IMR-90 (cell line): Measurements from ENCODE around the gene TASP1. TPM values are rescaled to one million over a fixed set of nuclear protein-coding genes. Genes with fewer than 3 reads are reported as not detected.

Experiments used
- ATAC-seq: fragments of 200-7000 bp; cut with Tn5 transposase; 2 replicates; pipeline ENCODE4 v1.9.1; 2020; ENCODE audit warnings: low read depth, mild to moderate bottlenecking, moderate library complexity
- BruUV-seq: library from RNA; stranded (reverse); fragments of 400-500 nt; replicated peaks from 2 replicates; lab custom pipeline; 2021; lab: Mats Ljungman, UMichigan
- CTCF ChIA-PET: fragments of 300-600 bp; formaldehyde crosslinking; extraction: SDS; loops from one replicate; lab custom pipeline; 2021; ENCODE audit warnings: antibody characterized with exemption; lab: Yijun Ruan, JAX
- POLR2A ChIA-PET: fragments of 300-600 bp; sonication (Branson Sonifier 250); formaldehyde crosslinking; loops from one replicate; lab custom pipeline; 2022; ENCODE audit warnings: antibody characterized with exemption; ENCODE audit not compliant: unreplicated experiment; lab: Charles Lee
- DNase-seq: peaks from one replicate; pipeline ENCODE4 v3.0.0; 2013
- H2AFZ ChIP-seq: replicated peaks from 2 replicates; pipeline ENCODE3; 2013; ENCODE audit warnings: low read length, mild to moderate bottlenecking; ENCODE audit not compliant: poor library complexity
- H2AK5ac ChIP-seq: 2 replicates; pipeline ENCODE4 v1.6.1; 2013; ENCODE audit warnings: low read depth, low read length, inconsistent platforms
- H2AK9ac ChIP-seq: replicated peaks from 2 replicates; pipeline ENCODE3; 2013; ENCODE audit warnings: mild to moderate bottlenecking, low read depth, low read length, moderate library complexity; ENCODE audit not compliant: poor library complexity
- H2BK120ac ChIP-seq: 2 replicates; pipeline ENCODE4 v1.6.1; 2013; ENCODE audit warnings: low read depth, low read length, inconsistent platforms
- H2BK15ac ChIP-seq: 3 replicates; pipeline ENCODE4 v1.6.1; 2013; ENCODE audit warnings: low read depth, low read length, inconsistent platforms
- H2BK20ac ChIP-seq: 2 replicates; pipeline ENCODE4 v1.6.1; 2013; ENCODE audit warnings: low read depth, mild to moderate bottlenecking, inconsistent platforms, low read length, moderate library complexity
- H2BK5ac ChIP-seq: 2 replicates; pipeline ENCODE4 v1.6.1; 2013; ENCODE audit warnings: mild to moderate bottlenecking, low read depth, low read length, inconsistent platforms; ENCODE audit not compliant: poor library complexity, severe bottlenecking
- H3K14ac ChIP-seq: replicated peaks from 2 replicates; pipeline ENCODE4 v1.6.1; 2013; ENCODE audit warnings: low read depth, low read length, inconsistent platforms
- H3K18ac ChIP-seq: 2 replicates; pipeline ENCODE4 v1.6.1; 2013; ENCODE audit warnings: low read depth, low read length, control low read depth
- H3K23ac ChIP-seq: 2 replicates; pipeline ENCODE4 v1.6.1; 2013; ENCODE audit warnings: low read depth, low read length, inconsistent platforms
- H3K27ac ChIP-seq: 2 replicates; pipeline ENCODE4 v1.5.1; 2013; ENCODE audit warnings: mild to moderate bottlenecking, control low read depth, low read length; ENCODE audit not compliant: insufficient read depth
- H3K27me3 ChIP-seq: 2 replicates; pipeline ENCODE4 v1.6.1; 2013; ENCODE audit warnings: low read length; ENCODE audit not compliant: control insufficient read depth, insufficient read depth
- H3K36me3 ChIP-seq: 2 replicates; pipeline ENCODE4 v1.6.1; 2013; ENCODE audit warnings: low read length, mixed read lengths; ENCODE audit not compliant: control insufficient read depth, insufficient read depth
- H3K4ac ChIP-seq: 2 replicates; pipeline ENCODE4 v1.6.1; 2013; ENCODE audit warnings: low read depth, low read length, inconsistent platforms
- H3K4me1 ChIP-seq: 2 replicates; pipeline ENCODE4 v1.6.1; 2013; ENCODE audit warnings: low read length, mixed read lengths; ENCODE audit not compliant: control insufficient read depth, insufficient read depth
- H3K4me2 ChIP-seq: 2 replicates; pipeline ENCODE4 v1.6.1; 2013; ENCODE audit warnings: low read depth, mild to moderate bottlenecking, control low read depth, low read length, moderate library complexity
- H3K4me3 ChIP-seq: 2 replicates; pipeline ENCODE4 v1.5.1; 2013; ENCODE audit warnings: low read depth, mild to moderate bottlenecking, control low read depth, low read length, moderate library complexity; ENCODE audit not compliant: insufficient read depth
- H3K56ac ChIP-seq: 2 replicates; pipeline ENCODE4 v1.6.1; 2013; ENCODE audit warnings: low read length, inconsistent platforms; ENCODE audit not compliant: insufficient read depth; ENCODE audit errors: extremely low read depth
- H3K79me1 ChIP-seq, 2 experiments: 2 replicates each; pipeline ENCODE4 v1.6.1; 2013; ENCODE audit warnings: low read length in 2 of 2, inconsistent platforms in 1 of 2, low read depth in 1 of 2
- H3K9ac ChIP-seq: 2 replicates; pipeline ENCODE4 v1.6.1; 2013; ENCODE audit warnings: low read depth, low read length, control low read depth
- H3K9me1 ChIP-seq: 2 replicates; pipeline ENCODE4 v1.6.1; 2013; ENCODE audit warnings: low read length, inconsistent platforms; ENCODE audit not compliant: insufficient read depth
- H3K9me3 ChIP-seq: 2 replicates; pipeline ENCODE4 v1.6.1; 2013; ENCODE audit warnings: low read length; ENCODE audit not compliant: control insufficient read depth, insufficient read depth
- H4K20me1 ChIP-seq: 2 replicates; pipeline ENCODE4 v1.6.1; 2013; ENCODE audit warnings: low read length, inconsistent platforms; ENCODE audit not compliant: insufficient read depth
- H4K5ac ChIP-seq: 2 replicates; pipeline ENCODE4 v1.6.1; 2013; ENCODE audit warnings: mild to moderate bottlenecking, low read depth, low read length, control low read depth
- H4K8ac ChIP-seq, 2 experiments: 2 replicates each; pipeline ENCODE4 v1.6.1; 2013; ENCODE audit warnings: low read depth in 2 of 2, low read length in 2 of 2, control low read depth in 1 of 2, inconsistent platforms in 1 of 2
- H4K91ac ChIP-seq: 2 replicates; pipeline ENCODE4 v1.6.1; 2013; ENCODE audit warnings: low read depth, low read length, inconsistent platforms; ENCODE audit not compliant: insufficient read depth
- NFE2L2 ChIP-seq: fragments of 150-350 bp; IDR thresholded peaks from 2 replicates; pipeline ENCODE4 v1.6.1; 2016; ENCODE audit warnings: low read depth, mild to moderate bottlenecking, low read length
- WGBS, 2 experiments: methylation state at CpG; one replicate each; pipeline versions ENCODE4 v1.1.5 to v1.1.7; 2013; ENCODE audit warnings: missing lambda C conversion rate in 2 of 2; ENCODE audit not compliant: insufficient read length in 1 of 2; ENCODE audit errors: extremely low coverage in 2 of 2; 5-methylcytosine and 5-hydroxymethylcytosine counted together
- dilution Hi-C: fragments of 300-500 bp; cut with HindIII; formaldehyde crosslinking; loops from one replicate; pipeline ENCODE4 v1.14.3; 2018; ENCODE audit warnings: low sequenced_read_pairs; ENCODE audit not compliant: unreplicated experiment
- in situ Hi-C: fragments of 300-500 bp; cut with MboI; formaldehyde crosslinking; loops from 3 replicates; pipeline ENCODE4 v1.14.3; 2019; ENCODE audit warnings: low sequenced_read_pairs, inconsistent platforms, mixed read lengths
- intact Hi-C: fragments of 100-400 bp; cut with micrococcal nuclease; formaldehyde crosslinking; loops from 2 replicates; pipeline ENCODE4 v1.10.0; 2022
- polyA plus RNA-seq, 3 experiments: library from polyadenylated mRNA; depleted of rRNA; stranded (reverse); fragments of >200 nt; gene quantifications; 2 replicates each; pipeline ENCODE4 v1.2.3, GENCODE V29; 2012; ENCODE audit warnings: low replicate concordance in 1 of 3
- total RNA-seq: library from RNA; depleted of rRNA; stranded (reverse); fragments of >200 nt; gene quantifications from 2 replicates; pipeline ENCODE4 v1.2.3, GENCODE V29; 2012

Gene TASP1
- total and polyA plus RNA-seq, 2 of the 4 experiments (the other 2 are of a cell fraction): 3.9 to 7.9 TPM

- in situ Hi-C loops (no loop called here), intact Hi-C loops (no loop called here), dilution Hi-C loops (no loop called here)
- H2BK120ac ChIP-seq: no peak overlapping the region
- H4K5ac ChIP-seq: no peak overlapping the region
- H3K4ac ChIP-seq: no peak overlapping the region
- TF ChIP-seq NFE2L2: no peak
- H3K23ac ChIP-seq: no peak overlapping the region
- H3K14ac ChIP-seq: no peak overlapping the region
- H3K36me3 ChIP-seq: no peaks in the 10 kb centered on the region
- no peaks in the 10 kb centered on the region for H4K20me1 ChIP-seq
- ChIA-PET CTCF (no interaction called here), POLR2A (no interaction called here)
- H2BK5ac ChIP-seq: no peak overlapping the region
- no peak overlapping the region for H3K27ac ChIP-seq
- H3K9me3 ChIP-seq: no peaks in the 10 kb centered on the region
- no peak overlapping the region for H4K8ac ChIP-seq
- no TSS peak for BruUV-seq
- H3K9ac ChIP-seq: no peak overlapping the region
- no peak overlapping the region for H2BK20ac ChIP-seq
- no peak overlapping the region for H2AFZ ChIP-seq
- H3K18ac ChIP-seq: no peak overlapping the region
- H2AK5ac ChIP-seq: no peak overlapping the region
- DNase-seq: no peak
- no peak overlapping the region for H4K91ac ChIP-seq
- no peak overlapping the region for H3K4me3 ChIP-seq
- no peaks in the 10 kb centered on the region for H3K4me1 ChIP-seq
- no peak overlapping the region for H3K56ac ChIP-seq
- no peak overlapping the region for H2AK9ac ChIP-seq
- WGBS, 2 experiments: no CpG with 5 or more reads among the region's 2 CpGs
- H3K79me1 ChIP-seq: no peaks in the 10 kb centered on the region
- H3K4me2 ChIP-seq: no peak overlapping the region
- no peaks in the 10 kb centered on the region for H3K9me1 ChIP-seq
- no peaks in the 10 kb centered on the region; the same call in none of the 2 replicates for H3K27me3 ChIP-seq
- H2BK15ac ChIP-seq: no peak overlapping the region
- ATAC-seq: no peak
These were observed 32.8 kb upstream of the TASP1 start for GRCh38 chr20:13671512-13671911.
